Endothelial cell (in vitro differentiated cells): Measurements from ENCODE around the gene OR2V1. TPM values are rescaled to one million over a fixed set of nuclear protein-coding genes. Genes with fewer than 3 reads are reported as not detected.

Experiments
- DNase-seq: peaks from one replicate; pipeline ENCODE4 v3.0.0; 2021; ENCODE audit warnings: low spot score
- H3K27ac Mint-ChIP-seq: one replicate; pipeline ENCODE4 v1.8.0; 2021; ENCODE audit warnings: mixed read lengths, inconsistent platforms; ENCODE audit not compliant: unreplicated experiment
- H3K27me3 Mint-ChIP-seq: one replicate; pipeline ENCODE4 v1.8.0; 2021; ENCODE audit warnings: mild to moderate bottlenecking, moderate library complexity, mixed read lengths, inconsistent platforms; ENCODE audit not compliant: unreplicated experiment
- H3K36me3 Mint-ChIP-seq: one replicate; pipeline ENCODE4 v1.8.0; 2021; ENCODE audit warnings: mild to moderate bottlenecking, low read depth, mixed read lengths, inconsistent platforms; ENCODE audit not compliant: unreplicated experiment
- H3K4me1 Mint-ChIP-seq: one replicate; pipeline ENCODE4 v1.8.0; 2021; ENCODE audit warnings: mild to moderate bottlenecking, mixed read lengths, inconsistent platforms; ENCODE audit not compliant: unreplicated experiment
- H3K4me3 Mint-ChIP-seq: one replicate; pipeline ENCODE4 v1.8.0; 2021; ENCODE audit warnings: mild to moderate bottlenecking, mixed read lengths, inconsistent platforms; ENCODE audit not compliant: unreplicated experiment
- H3K9me3 Mint-ChIP-seq: one replicate; pipeline ENCODE4 v1.8.0; 2021; ENCODE audit warnings: mixed read lengths, inconsistent platforms; ENCODE audit not compliant: unreplicated experiment
- total RNA-seq: library from RNA; stranded (reverse); fragmentation: NEBNext Ultra II Directional; extraction: Animal tissue kit (Norgen Biotek cat#: 25700); gene quantifications from one replicate; pipeline ENCODE4 v1.2.1, GENCODE V29; 2021; ENCODE audit not compliant: unreplicated experiment
- TF ChIP-seq, protein P1 (sequence below): fragments of 200-600 bp; sonication (generic); IDR thresholded peaks from one replicate; pipeline ENCODE4 v1.5.0; 2021; ENCODE audit warnings: antibody characterized with exemption; ENCODE audit not compliant: unreplicated experiment

OR2V1 gene
- total RNA-seq, 1 donor from 2014 or later: not detected

GRCh38 chr5:181112476-181112875, 18.5 kb downstream of the OR2V1 start:
- no peak overlapping the region for H3K4me3 Mint-ChIP-seq
- H3K36me3 Mint-ChIP-seq: no peaks in the 10 kb centered on the region
- no peak overlapping the region for H3K27ac Mint-ChIP-seq
- peaks cover 12% of the 10 kb centered on the region for H3K27me3 Mint-ChIP-seq
- DNase-seq: no peak
- TF ChIP-seq, protein P1, sequence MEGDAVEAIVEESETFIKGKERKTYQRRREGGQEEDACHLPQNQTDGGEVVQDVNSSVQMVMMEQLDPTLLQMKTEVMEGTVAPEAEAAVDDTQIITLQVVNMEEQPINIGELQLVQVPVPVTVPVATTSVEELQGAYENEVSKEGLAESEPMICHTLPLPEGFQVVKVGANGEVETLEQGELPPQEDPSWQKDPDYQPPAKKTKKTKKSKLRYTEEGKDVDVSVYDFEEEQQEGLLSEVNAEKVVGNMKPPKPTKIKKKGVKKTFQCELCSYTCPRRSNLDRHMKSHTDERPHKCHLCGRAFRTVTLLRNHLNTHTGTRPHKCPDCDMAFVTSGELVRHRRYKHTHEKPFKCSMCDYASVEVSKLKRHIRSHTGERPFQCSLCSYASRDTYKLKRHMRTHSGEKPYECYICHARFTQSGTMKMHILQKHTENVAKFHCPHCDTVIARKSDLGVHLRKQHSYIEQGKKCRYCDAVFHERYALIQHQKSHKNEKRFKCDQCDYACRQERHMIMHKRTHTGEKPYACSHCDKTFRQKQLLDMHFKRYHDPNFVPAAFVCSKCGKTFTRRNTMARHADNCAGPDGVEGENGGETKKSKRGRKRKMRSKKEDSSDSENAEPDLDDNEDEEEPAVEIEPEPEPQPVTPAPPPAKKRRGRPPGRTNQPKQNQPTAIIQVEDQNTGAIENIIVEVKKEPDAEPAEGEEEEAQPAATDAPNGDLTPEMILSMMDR: no peak
- peaks cover 4% of the 10 kb centered on the region for H3K9me3 Mint-ChIP-seq
- H3K4me1 Mint-ChIP-seq: peaks cover 5% of the 10 kb centered on the region

GRCh38 chr5:181111010-181111409, 20.0 kb downstream of the OR2V1 start:
- Mint-ChIP-seq H3K27ac (no peak overlapping the region), H3K27me3 (peaks cover 12% of the 10 kb centered on the region), H3K4me3 (no peak overlapping the region), H3K9me3 (peaks cover 4% of the 10 kb centered on the region), H3K36me3 (no peaks in the 10 kb centered on the region), H3K4me1 (peaks cover 5% of the 10 kb centered on the region)
- no peak for DNase-seq
- TF ChIP-seq, protein P1: no peak

GRCh38 chr5:181109489-181110013, 21.4 kb downstream of the OR2V1 start:
- Mint-ChIP-seq H3K4me3 (no peak overlapping the region), H3K36me3 (no peaks in the 10 kb centered on the region), H3K9me3 (peaks cover 2% of the 10 kb centered on the region), H3K27me3 (peaks cover 12% of the 10 kb centered on the region), H3K27ac (no peak overlapping the region), H3K4me1 (no peaks in the 10 kb centered on the region)
- TF ChIP-seq, protein P1: no peak
- no peak for DNase-seq

DNA sequence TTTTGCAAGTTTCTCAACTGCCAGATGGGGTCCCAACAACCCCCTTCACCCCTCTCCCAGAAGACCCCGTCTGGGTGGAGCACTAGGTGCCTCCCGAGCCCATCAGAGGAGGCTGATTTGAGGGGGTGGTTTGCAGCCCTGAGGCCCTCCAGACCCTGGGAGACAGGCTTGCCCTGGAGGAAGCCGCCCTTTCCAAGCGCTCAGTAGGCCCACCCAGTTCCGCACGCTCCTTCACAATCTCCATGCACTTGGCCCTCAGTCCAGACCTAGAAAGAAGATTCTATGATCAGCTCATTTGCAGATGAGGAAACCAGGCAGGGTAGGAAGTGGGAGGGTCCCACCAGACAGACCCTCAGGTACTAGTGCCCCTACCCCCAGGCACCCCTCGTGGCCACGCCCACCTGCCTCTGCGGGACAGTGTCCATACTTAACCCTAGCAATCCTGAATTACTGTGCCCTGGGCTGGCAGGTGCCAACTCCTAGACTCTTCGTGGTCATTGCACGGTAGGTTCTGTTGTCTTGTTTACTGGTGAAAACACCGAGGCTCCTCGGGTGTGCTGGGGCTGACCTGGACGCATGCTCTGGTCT, 22.3 kb downstream of the OR2V1 start:
- peaks cover 3% of the 10 kb centered on the region for H3K4me1 Mint-ChIP-seq
- H3K27ac Mint-ChIP-seq: no peak overlapping the region
- TF ChIP-seq, protein P1: no peak
- no peaks in the 10 kb centered on the region for H3K9me3 Mint-ChIP-seq
- no peaks in the 10 kb centered on the region for H3K36me3 Mint-ChIP-seq
- DNase-seq: no peak
- peaks cover 8% of the 10 kb centered on the region for H3K27me3 Mint-ChIP-seq
- no peak overlapping the region for H3K4me3 Mint-ChIP-seq

GRCh38 chr5:181107699-181108098, 23.3 kb downstream of the OR2V1 start:
- Mint-ChIP-seq H3K4me3 (no peak overlapping the region), H3K36me3 (no peaks in the 10 kb centered on the region)

More at GRCh38 chr5:181107699-181108098, 23.3 kb downstream of the OR2V1 start:
- Mint-ChIP-seq H3K9me3 (no peaks in the 10 kb centered on the region), H3K27me3 (peaks cover 8% of the 10 kb centered on the region), H3K27ac (no peak overlapping the region), H3K4me1 (peaks cover 3% of the 10 kb centered on the region)
- TF ChIP-seq, protein P1: no peak
- no peak for DNase-seq
